B cell (primary cell): Measurements from ENCODE around the gene TMEM163. TPM values are rescaled to one million over a fixed set of nuclear protein-coding genes. Genes with fewer than 3 reads are reported as not detected.

ENCODE experiments used
- ATAC-seq: fragments of 200-7000 bp; cut with Tn5 transposase; one replicate; pipeline ENCODE4 v1.10.0; 2021; ENCODE audit warnings: low read depth, mild to moderate bottlenecking, moderate number of reproducible peaks, moderate library complexity
- CTCF ChIA-PET: fragments of 350-600 bp; sonication (Branson Sonifier 250); formaldehyde crosslinking; loops from one replicate; lab custom pipeline; 2021; ENCODE audit warnings: antibody characterized with exemption, inconsistent platforms; lab: Charles Lee
- POLR2A ChIA-PET: fragments of 350-600 bp; sonication (Branson Sonifier 250); formaldehyde crosslinking; loops from one replicate; lab custom pipeline; 2021; ENCODE audit warnings: antibody characterized with exemption; lab: Charles Lee
- DNase-seq: peaks from one replicate; pipeline ENCODE4 v3.0.0; 2013
- H2AFZ ChIP-seq: 2 replicates; pipeline ENCODE4 v1.6.1; 2012; ENCODE audit warnings: mild to moderate bottlenecking, low read depth, low read length; ENCODE audit not compliant: insufficient read depth, poor library complexity, severe bottlenecking
- H3K27ac ChIP-seq, 2 donors: 1 replicate in 1 of 2; 2 replicates in 1 of 2; pipeline ENCODE4 v1.5.1; 2012 to 2013; ENCODE audit warnings: low read length in 2 of 2, mild to moderate bottlenecking in 2 of 2, moderate library complexity in 1 of 2
- H3K27me3 ChIP-seq, 4 experiments: fragments of 200-600 bp in 1 of 4; sonication (generic) in 1 of 4; replicated peaks in 1 of 4; 1 replicate in 2 of 4; 2 replicates in 2 of 4; pipeline versions ENCODE4 v1.6.1 to v1.7.0; 2013 to 2016; ENCODE audit warnings: low read length in 3 of 4, mild to moderate bottlenecking in 2 of 4, mixed read lengths in 1 of 4, moderate library complexity in 1 of 4; ENCODE audit not compliant: insufficient read depth in 4 of 4, control insufficient read depth in 3 of 4; ENCODE audit errors: control extremely low read depth in 1 of 4
- H3K36me3 ChIP-seq, 2 experiments: replicated peaks in 1 of 2; 1 replicate in 1 of 2; 2 replicates in 1 of 2; pipeline versions ENCODE4 v1.6.1 to v1.7.1; 2013; ENCODE audit warnings: low read length in 1 of 2; ENCODE audit not compliant: insufficient read depth in 2 of 2, control insufficient read depth in 1 of 2; ENCODE audit errors: control extremely low read depth in 1 of 2, extremely low read depth in 1 of 2
- H3K4me1 ChIP-seq, 2 donors: fragments of 200-600 bp in 1 of 2; sonication (generic) in 1 of 2; 1 replicate in 1 of 2; 2 replicates in 1 of 2; pipeline versions ENCODE4 v1.5.1 to v1.6.1; 2013 to 2017; ENCODE audit warnings: low read length in 2 of 2; ENCODE audit not compliant: control insufficient read depth in 2 of 2, insufficient read depth in 2 of 2
- H3K4me2 ChIP-seq: replicated peaks from 2 replicates; pipeline ENCODE3; 2012; ENCODE audit warnings: mild to moderate bottlenecking, low read depth, low read length; ENCODE audit not compliant: poor library complexity, severe bottlenecking
- H3K4me3 ChIP-seq, 5 experiments: fragments of 200-600 bp in 1 of 5; sonication (generic) in 1 of 5; 1 replicate in 3 of 5; 2 replicates in 2 of 5; pipeline versions ENCODE4 v1.5.1 to v1.7.0; 2011 to 2016; ENCODE audit warnings: low read length in 4 of 5, mild to moderate bottlenecking in 4 of 5, low read depth in 2 of 5, control low read depth in 1 of 5, moderate library complexity in 1 of 5; ENCODE audit not compliant: insufficient read depth in 1 of 5; ENCODE audit errors: control extremely low read depth in 1 of 5, extremely low read depth in 1 of 5
- H3K79me2 ChIP-seq: fragments of 200-600 bp; sonication (generic); one replicate; pipeline ENCODE4 v1.6.0; 2016; ENCODE audit warnings: low read length; ENCODE audit not compliant: control insufficient read depth, insufficient read depth
- H3K9ac ChIP-seq: fragments of 200-600 bp; sonication (generic); 2 replicates; pipeline ENCODE4 v1.6.1; 2017; ENCODE audit warnings: mild to moderate bottlenecking, low read length, moderate library complexity
- H3K9me3 ChIP-seq, 3 donors: one replicate each; pipeline versions ENCODE4 v1.6.1 to v1.7.1; 2013; ENCODE audit warnings: low read length in 2 of 3; ENCODE audit not compliant: control insufficient read depth in 2 of 3, insufficient read depth in 1 of 3; ENCODE audit errors: control extremely low read depth in 1 of 3
- H4K20me1 ChIP-seq: 2 replicates; pipeline ENCODE4 v1.6.0; 2012; ENCODE audit warnings: mild to moderate bottlenecking, low read length; ENCODE audit not compliant: insufficient read depth, control insufficient read depth, poor library complexity, severe bottlenecking
- H3K27ac Mint-ChIP-seq: one replicate; pipeline ENCODE4 v1.8.0; 2021; ENCODE audit warnings: mixed read lengths
- H3K27me3 Mint-ChIP-seq: one replicate; pipeline ENCODE4 v1.8.0; 2021; ENCODE audit warnings: mixed read lengths
- H3K4me1 Mint-ChIP-seq: one replicate; pipeline ENCODE4 v1.8.0; 2021; ENCODE audit warnings: mixed read lengths
- H3K4me3 Mint-ChIP-seq: one replicate; pipeline ENCODE4 v1.8.0; 2021; ENCODE audit warnings: mixed read lengths
- H3K9me3 Mint-ChIP-seq: one replicate; pipeline ENCODE4 v1.8.0; 2022; ENCODE audit warnings: mixed read lengths; ENCODE audit not compliant: insufficient read depth
- EZH2 ChIP-seq: IDR thresholded peaks from 2 replicates; pipeline ENCODE4 v1.6.1; 2012; ENCODE audit warnings: borderline replicate concordance, low read depth, mild to moderate bottlenecking, moderate library complexity, low read length; ENCODE audit not compliant: insufficient read depth, poor library complexity, severe bottlenecking
- WGBS: methylation state at CpG from one replicate; pipeline ENCODE4 v1.1.5; 2013; ENCODE audit warnings: missing lambda C conversion rate; ENCODE audit not compliant: insufficient coverage; 5-methylcytosine and 5-hydroxymethylcytosine counted together
- intact Hi-C: fragments of 100-400 bp; cut with micrococcal nuclease; formaldehyde crosslinking; loops from one replicate; pipeline ENCODE4 v1.10.0; 2022
- polyA plus RNA-seq: library from polyadenylated mRNA; depleted of rRNA; stranded (reverse); fragments of >200 nt; gene quantifications from 2 replicates; pipeline ENCODE4 v1.2.3, GENCODE V29; 2012
- total RNA-seq, 2 donors: library from RNA; stranded (reverse); fragments of 120-200 nt in 1 of 2; gene quantifications; 1 replicate in 1 of 2; 2 replicates in 1 of 2; pipeline versions ENCODE4 v1.2.3 to v1.2.4, GENCODE V29; 2013 to 2022
- TF ChIP-seq, protein P1 (sequence below): fragments of 200-600 bp; IDR thresholded peaks from one replicate; pipeline ENCODE4 v1.8.0; 2022; ENCODE audit warnings: antibody characterized with exemption, mild to moderate bottlenecking

Gene TMEM163
- total and polyA plus RNA-seq, 2 donors (not counting 1 experiment from before 2014, with no cell fraction given): 2.6 to 5.6 TPM

DNA sequence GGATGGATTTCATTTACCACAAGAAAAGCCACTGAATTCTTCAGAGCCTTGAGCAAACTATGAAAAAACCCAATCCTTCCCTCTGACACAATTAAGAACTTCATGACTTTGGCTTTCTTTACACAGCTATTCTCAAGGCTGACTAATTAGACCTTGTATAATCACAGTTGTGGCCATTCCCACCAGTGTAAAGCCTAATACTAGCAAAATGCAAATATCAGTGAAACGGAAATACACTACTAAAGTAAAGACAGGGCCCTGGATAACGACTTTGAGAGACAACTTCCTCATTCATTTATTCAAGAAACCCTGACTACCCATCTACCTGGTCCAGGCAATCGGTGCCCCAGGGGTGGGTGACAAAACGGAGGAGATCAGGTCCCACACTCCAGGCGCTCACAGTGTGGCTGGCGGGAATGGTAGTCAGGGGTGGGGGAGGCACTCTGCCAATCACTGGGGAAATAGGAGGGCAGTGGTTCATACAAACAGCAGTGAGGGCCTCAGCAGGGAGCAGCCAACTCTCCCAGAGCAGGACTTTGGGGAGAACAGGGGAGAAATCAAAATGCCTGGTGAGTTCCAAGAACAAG, 28.1 kb downstream of the TMEM163 start:
- peak; percentile 66 for ATAC-seq

DNA sequence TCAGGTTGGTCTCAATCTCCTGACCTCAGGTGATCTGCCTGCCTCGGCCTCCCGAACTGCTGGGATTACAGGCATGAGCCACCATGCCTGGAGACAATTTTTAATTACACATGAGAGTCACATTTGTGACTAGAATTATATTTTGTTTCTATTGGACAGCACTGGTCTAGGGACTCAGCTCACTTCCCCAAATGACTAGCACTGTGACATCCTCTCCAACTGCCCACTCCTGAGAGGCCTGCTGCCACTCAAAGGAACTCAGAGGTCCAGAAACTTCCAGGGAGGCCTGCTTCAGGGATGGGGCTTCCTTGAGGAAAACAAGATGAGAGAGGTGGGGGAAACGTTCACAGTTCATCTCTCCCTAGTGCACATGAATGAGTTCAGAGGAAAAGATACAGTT, 29.5 kb downstream of the TMEM163 start:
- Mint-ChIP-seq H3K4me1 (peaks cover 6% of the 10 kb centered on the region), H3K9me3 (no peaks in the 10 kb centered on the region), H3K27me3 (no peaks in the 10 kb centered on the region), H3K27ac (no peak overlapping the region), H3K4me3 (no peak overlapping the region)
- no peak for ATAC-seq
- Histone ChIP-seq H3K4me1 (peaks cover 0 to 28% of the 10 kb centered on the region in 2 donors), H3K4me2 (no peak overlapping the region), H3K79me2 (no peaks in the 10 kb centered on the region), H3K9me3 (peaks cover 0 to 5% (median 0%) of the 10 kb centered on the region in 3 donors), H2AFZ (no peak overlapping the region), H3K4me3 (no peak overlapping the region), H3K36me3 (no peaks in the 10 kb centered on the region), H3K9ac (no peak overlapping the region), H3K27ac (no peak overlapping the region), H3K27me3 (no peaks in the 10 kb centered on the region), H4K20me1 (no peaks in the 10 kb centered on the region)
- ChIA-PET POLR2A (interaction anchor here (0.6 kb wide), 1 partner anchor 1370 kb away, joined by 5 read pairs; no protein-coding TSS in a partner anchor), CTCF (no interaction called here)
- no peak for DNase-seq
- intact Hi-C loops: no loop called here
- WGBS: 94% methylated on average over 2 of the region's 3 CpGs
- no peak for TF ChIP-seq EZH2
- TF ChIP-seq, protein P1, sequence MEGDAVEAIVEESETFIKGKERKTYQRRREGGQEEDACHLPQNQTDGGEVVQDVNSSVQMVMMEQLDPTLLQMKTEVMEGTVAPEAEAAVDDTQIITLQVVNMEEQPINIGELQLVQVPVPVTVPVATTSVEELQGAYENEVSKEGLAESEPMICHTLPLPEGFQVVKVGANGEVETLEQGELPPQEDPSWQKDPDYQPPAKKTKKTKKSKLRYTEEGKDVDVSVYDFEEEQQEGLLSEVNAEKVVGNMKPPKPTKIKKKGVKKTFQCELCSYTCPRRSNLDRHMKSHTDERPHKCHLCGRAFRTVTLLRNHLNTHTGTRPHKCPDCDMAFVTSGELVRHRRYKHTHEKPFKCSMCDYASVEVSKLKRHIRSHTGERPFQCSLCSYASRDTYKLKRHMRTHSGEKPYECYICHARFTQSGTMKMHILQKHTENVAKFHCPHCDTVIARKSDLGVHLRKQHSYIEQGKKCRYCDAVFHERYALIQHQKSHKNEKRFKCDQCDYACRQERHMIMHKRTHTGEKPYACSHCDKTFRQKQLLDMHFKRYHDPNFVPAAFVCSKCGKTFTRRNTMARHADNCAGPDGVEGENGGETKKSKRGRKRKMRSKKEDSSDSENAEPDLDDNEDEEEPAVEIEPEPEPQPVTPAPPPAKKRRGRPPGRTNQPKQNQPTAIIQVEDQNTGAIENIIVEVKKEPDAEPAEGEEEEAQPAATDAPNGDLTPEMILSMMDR: no peak

More for the DNA sequence above, 28.1 kb downstream of the TMEM163 start:
- no peaks in the 10 kb centered on the region for H3K9me3 Mint-ChIP-seq
- intact Hi-C loops: no loop called here
- Histone ChIP-seq H2AFZ (peak overlapping the region; percentile 13), H3K36me3 (no peaks in the 10 kb centered on the region), H3K4me2 (peak overlapping the region; percentile 16), H4K20me1 (no peaks in the 10 kb centered on the region), H3K79me2 (no peaks in the 10 kb centered on the region), H3K9me3 (peaks cover 0 to 5% (median 0%) of the 10 kb centered on the region in 3 donors), H3K4me3 (no peak overlapping the region), H3K9ac (no peak overlapping the region), H3K27me3 (no peaks in the 10 kb centered on the region), H3K4me1 (peaks cover 0 to 28% of the 10 kb centered on the region in 2 donors), H3K27ac (peak overlapping the region in 1 of 2 donors; percentile 4)
- no peak for TF ChIP-seq EZH2
- TF ChIP-seq, protein P1: no peak
- H3K27ac Mint-ChIP-seq: no peak overlapping the region
- WGBS: 77% methylated on average over 6 of the region's 6 CpGs
- CTCF ChIA-PET: interaction anchor here (1.2 kb wide), 1 partner anchor 10 kb away, joined by 4 read pairs; no protein-coding TSS in a partner anchor
- POLR2A ChIA-PET: no interaction called here
- peak; percentile 47 for DNase-seq
- no peaks in the 10 kb centered on the region for H3K27me3 Mint-ChIP-seq
- peaks cover 6% of the 10 kb centered on the region for H3K4me1 Mint-ChIP-seq
- H3K4me3 Mint-ChIP-seq: no peak overlapping the region
